Endothelial cell of umbilical vein (primary cell): ENCODE data around the gene KRTAP10-7. TPM values are rescaled to one million over a fixed set of nuclear protein-coding genes. Genes with fewer than 3 reads are reported as not detected.

Experiments used
- BruUV-seq: library from RNA; stranded (reverse); fragments of 400-500 nt; replicated peaks from 2 replicates; lab custom pipeline; 2021; lab: Mats Ljungman, UMichigan
- CTCF ChIA-PET: fragments of 300-600, 350-600 bp; sonication (Branson Sonifier 250); formaldehyde crosslinking; loops from one replicate; lab custom pipeline; 2021; ENCODE audit warnings: antibody characterized with exemption, inconsistent platforms; lab: Charles Lee
- POLR2A ChIA-PET: fragments of 300-600, 350-600 bp; sonication (Branson Sonifier 250); formaldehyde crosslinking; loops from one replicate; lab custom pipeline; 2021; ENCODE audit warnings: antibody characterized with exemption, inconsistent platforms; lab: Charles Lee
- DNase-seq: peaks from one replicate; pipeline ENCODE4 v3.0.0-alpha.2; 2011; ENCODE audit warnings: low read depth, low spot score
- FAIRE-seq: peaks from 2 replicates; lab custom pipeline; 2011; peaks lifted over from hg19 to GRCh38; lab: Jason Lieb, UNC
- H2AFZ ChIP-seq: 2 replicates; pipeline ENCODE4 v1.6.0; 2012; ENCODE audit warnings: low read depth, low read length, control low read depth, inconsistent platforms
- H3K27ac ChIP-seq: 2 replicates; pipeline ENCODE4 v1.5.1; 2011; ENCODE audit warnings: low read depth, mild to moderate bottlenecking, control low read depth, low read length, moderate library complexity; ENCODE audit not compliant: insufficient read depth
- H3K27me3 ChIP-seq, 2 experiments: 2 replicates each; pipeline versions ENCODE4 v1.6.0 to v1.6.1; 2011; ENCODE audit warnings: low read length in 2 of 2, mixed read lengths in 1 of 2; ENCODE audit not compliant: control insufficient read depth in 2 of 2, insufficient read depth in 2 of 2
- H3K36me3 ChIP-seq, 2 experiments: 2 replicates in 1 of 2; 3 replicates in 1 of 2; pipeline ENCODE4 v1.5.1; 2011; ENCODE audit warnings: low read length in 2 of 2, mild to moderate bottlenecking in 1 of 2, moderate library complexity in 1 of 2; ENCODE audit not compliant: control insufficient read depth in 2 of 2, insufficient read depth in 2 of 2; ENCODE audit errors: extremely low read depth in 1 of 2
- H3K4me1 ChIP-seq: 3 replicates; pipeline ENCODE4 v1.5.1; 2011; ENCODE audit warnings: mild to moderate bottlenecking, low read length; ENCODE audit not compliant: control insufficient read depth, insufficient read depth; ENCODE audit errors: extremely low read depth
- H3K4me2 ChIP-seq: 2 replicates; pipeline ENCODE4 v1.6.1; 2011; ENCODE audit warnings: low read length, control low read depth, mixed read lengths; ENCODE audit not compliant: insufficient read depth
- H3K4me3 ChIP-seq, 3 experiments: fragments of 200-600 bp in 1 of 3; sonication (generic), shearing (Covaris generic) in 1 of 3; replicated peaks in 1 of 3; 2 replicates each; pipeline ENCODE4 v1.5.1; 2011 to 2016; ENCODE audit warnings: control low read depth in 3 of 3, low read length in 3 of 3, mild to moderate bottlenecking in 2 of 3, inconsistent platforms in 1 of 3, low read depth in 1 of 3, moderate library complexity in 1 of 3; ENCODE audit not compliant: insufficient read depth in 1 of 3
- H3K79me2 ChIP-seq: 2 replicates; pipeline ENCODE4 v1.6.0; 2012; ENCODE audit warnings: low read length, inconsistent platforms; ENCODE audit not compliant: control insufficient read depth, insufficient read depth
- H3K9ac ChIP-seq: replicated peaks from 2 replicates; pipeline ENCODE3; 2011; ENCODE audit warnings: low read length, control low read depth; ENCODE audit not compliant: insufficient read depth; ENCODE audit errors: extremely low read depth
- H3K9me1 ChIP-seq: replicated peaks from 3 replicates; pipeline ENCODE4 v1.6.0; 2011; ENCODE audit warnings: mild to moderate bottlenecking, low read length; ENCODE audit not compliant: control insufficient read depth, insufficient read depth; ENCODE audit errors: extremely low read depth
- H3K9me3 ChIP-seq: replicated peaks from 2 replicates; pipeline ENCODE4 v1.5.1; 2012; ENCODE audit warnings: low read length, inconsistent platforms; ENCODE audit not compliant: control insufficient read depth, insufficient read depth
- H4K20me1 ChIP-seq: replicated peaks from 2 replicates; pipeline ENCODE3; 2011; ENCODE audit warnings: mild to moderate bottlenecking, low read length; ENCODE audit not compliant: control insufficient read depth, insufficient read depth; ENCODE audit errors: extremely low read depth
- EZH2 ChIP-seq: IDR thresholded peaks from 2 replicates; pipeline ENCODE4 v1.6.1; 2012; ENCODE audit warnings: borderline replicate concordance, low read depth, mild to moderate bottlenecking, moderate library complexity, low read length, inconsistent platforms; ENCODE audit not compliant: severe bottlenecking
- FOS ChIP-seq: IDR thresholded peaks from 2 replicates; pipeline ENCODE4 v1.6.1; 2011; ENCODE audit warnings: mild to moderate bottlenecking, low read length, moderate library complexity, borderline replicate concordance; ENCODE audit not compliant: insufficient read depth
- GATA2 ChIP-seq: IDR thresholded peaks from 2 replicates; pipeline ENCODE4 v1.7.0; 2011; ENCODE audit warnings: low read depth, mild to moderate bottlenecking, moderate library complexity, mixed read lengths, low read length; ENCODE audit not compliant: insufficient read length, insufficient read depth
- JUN ChIP-seq: IDR thresholded peaks from 2 replicates; pipeline ENCODE4 v1.6.1; 2011; ENCODE audit warnings: borderline replicate concordance, low read depth; ENCODE audit not compliant: insufficient read length, insufficient read depth
- MAX ChIP-seq: IDR thresholded peaks from 2 replicates; pipeline ENCODE4 v1.6.1; 2011; ENCODE audit not compliant: insufficient read depth, insufficient read length
- MYC ChIP-seq: IDR thresholded peaks from one replicate; pipeline ENCODE4 v1.6.1; 2011; ENCODE audit warnings: mild to moderate bottlenecking, low read depth, low read length
- POLR2A ChIP-seq: IDR thresholded peaks from 2 replicates; pipeline ENCODE4 v1.6.1; 2012; ENCODE audit warnings: low read depth, mild to moderate bottlenecking, control low read depth, low read length
- POLR2AphosphoS5 ChIP-seq: IDR thresholded peaks from 2 replicates; pipeline ENCODE4 v1.6.1; 2012; ENCODE audit warnings: low read depth, mild to moderate bottlenecking, control low read depth, low read length, moderate library complexity; ENCODE audit not compliant: insufficient read depth
- dilution Hi-C: fragments of 300-500 bp; cut with MboI; formaldehyde crosslinking; loops from one replicate; pipeline ENCODE4 v1.15.0; 2019; ENCODE audit warnings: low sequenced_read_pairs; ENCODE audit not compliant: extremely low pct_ligation_motif_present
- intact Hi-C: fragments of 100-400 bp; cut with micrococcal nuclease; formaldehyde crosslinking; loops from one replicate; pipeline ENCODE4 v1.10.0; 2022
- polyA plus RNA-seq, 4 experiments: library from polyadenylated mRNA; depleted of rRNA in 3 of 4; stranded (reverse) in 3 of 4; unstranded in 1 of 4; fragments of >200 nt; gene quantifications; 2 replicates each; pipeline versions ENCODE4 v1.2.1 to v1.2.3, GENCODE V29; 2011 to 2012; ENCODE audit warnings: missing spikeins in 1 of 4
- total RNA-seq: library from RNA; stranded (reverse); gene quantifications from 2 replicates; pipeline ENCODE4 v1.2.3, GENCODE V29; 2021
- TF ChIP-seq, protein P1 (sequence below), 2 donors: IDR thresholded peaks; 1 replicate in 1 of 2; 2 replicates in 1 of 2; pipeline ENCODE4 v1.5.1; 2011; ENCODE audit warnings: low read length in 2 of 2, mild to moderate bottlenecking in 2 of 2, moderate library complexity in 2 of 2, control low read depth in 1 of 2, inconsistent platforms in 1 of 2, low read depth in 1 of 2; ENCODE audit not compliant: insufficient read depth in 1 of 2; ENCODE audit errors: extremely low read depth in 1 of 2

KRTAP10-7 gene
- total and polyA plus RNA-seq, 2 donors (not counting 3 experiments of a cell fraction or from before 2014, with no cell fraction given) = not detected

DNA sequence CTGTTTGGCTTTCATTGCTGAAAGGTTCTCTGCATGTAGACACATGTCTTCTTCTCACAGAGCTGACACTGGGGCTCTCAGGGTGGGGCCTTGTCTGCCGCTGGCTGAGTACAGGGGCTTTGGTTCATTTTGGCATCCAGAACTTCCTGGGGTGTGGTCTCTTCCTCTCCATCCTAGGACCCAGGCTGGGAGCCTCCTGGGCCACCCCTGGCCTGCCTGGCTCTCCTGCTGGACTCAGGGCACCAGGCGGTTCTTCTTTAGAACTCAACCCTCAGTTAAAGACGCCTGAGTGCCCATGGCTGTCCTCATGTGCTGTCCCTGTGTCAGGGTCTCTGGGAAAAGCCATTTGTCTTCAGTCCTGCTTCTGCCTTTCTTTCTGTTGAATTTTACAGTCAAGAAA, 14.5 kb upstream of the KRTAP10-7 start:
- H3K36me3 ChIP-seq = no peaks in the 10 kb centered on the region
- ChIA-PET POLR2A (no interaction called here), CTCF (no interaction called here)
- no peak overlapping the region for H2AFZ ChIP-seq
- H3K4me2 ChIP-seq = no peak overlapping the region
- TF ChIP-seq EZH2 (no peak), POLR2A (no peak), JUN (no peak), POLR2AphosphoS5 (no peak), MAX (no peak), MYC (no peak), FOS (no peak), GATA2 (no peak)
- TF ChIP-seq, protein P1, sequence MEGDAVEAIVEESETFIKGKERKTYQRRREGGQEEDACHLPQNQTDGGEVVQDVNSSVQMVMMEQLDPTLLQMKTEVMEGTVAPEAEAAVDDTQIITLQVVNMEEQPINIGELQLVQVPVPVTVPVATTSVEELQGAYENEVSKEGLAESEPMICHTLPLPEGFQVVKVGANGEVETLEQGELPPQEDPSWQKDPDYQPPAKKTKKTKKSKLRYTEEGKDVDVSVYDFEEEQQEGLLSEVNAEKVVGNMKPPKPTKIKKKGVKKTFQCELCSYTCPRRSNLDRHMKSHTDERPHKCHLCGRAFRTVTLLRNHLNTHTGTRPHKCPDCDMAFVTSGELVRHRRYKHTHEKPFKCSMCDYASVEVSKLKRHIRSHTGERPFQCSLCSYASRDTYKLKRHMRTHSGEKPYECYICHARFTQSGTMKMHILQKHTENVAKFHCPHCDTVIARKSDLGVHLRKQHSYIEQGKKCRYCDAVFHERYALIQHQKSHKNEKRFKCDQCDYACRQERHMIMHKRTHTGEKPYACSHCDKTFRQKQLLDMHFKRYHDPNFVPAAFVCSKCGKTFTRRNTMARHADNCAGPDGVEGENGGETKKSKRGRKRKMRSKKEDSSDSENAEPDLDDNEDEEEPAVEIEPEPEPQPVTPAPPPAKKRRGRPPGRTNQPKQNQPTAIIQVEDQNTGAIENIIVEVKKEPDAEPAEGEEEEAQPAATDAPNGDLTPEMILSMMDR (IDR thresholded peaks at IDR 0.05; ENCODE audit: extremely low read depth in 1 of 2, insufficient read depth in 1 of 2, low read depth in 1 of 2, low read length in 2 of 2) = no peak
- no peaks in the 10 kb centered on the region for H3K79me2 ChIP-seq
- no peaks in the 10 kb centered on the region for H4K20me1 ChIP-seq
- no TSS peak for BruUV-seq
- no peak overlapping the region for H3K27ac ChIP-seq
- intact Hi-C loops = no loop called here
- H3K9me3 ChIP-seq = no peaks in the 10 kb centered on the region
- no peaks in the 10 kb centered on the region for H3K9me1 ChIP-seq
- no peak overlapping the region for H3K9ac ChIP-seq
- no peak overlapping the region for H3K4me3 ChIP-seq
- DNase-seq = no peak
- H3K27me3 ChIP-seq = peaks cover 3 to 8% of the 10 kb centered on the region in 2 experiments
- dilution Hi-C loops = no loop called here
- no peak for FAIRE-seq
- H3K4me1 ChIP-seq = no peaks in the 10 kb centered on the region
